ENCODE measurements around the gene NFAT5.

NFAT5 gene

GRCh38 chr16:69741519-69741918 is 175.8 kb downstream of the NFAT5 start:
- no peak for DNase-seq (ENCODE audit: low read depth in 2 of 2)

GRCh38 chr16:69741951-69742904 is 176.5 kb downstream of the NFAT5 start:
- no peak for DNase-seq (ENCODE audit: low read depth in 2 of 2)

GRCh38 chr16:69744363-69745231 is 178.8 kb downstream of the NFAT5 start:
- DNase-seq (ENCODE audit: low read depth in 2 of 2), result no peak

GRCh38 chr16:69745232-69745612 is 179.5 kb downstream of the NFAT5 start:
- DNase-seq (ENCODE audit: low read depth in 2 of 2), result no peak

- no peak for DNase-seq (ENCODE audit: low read depth in 2 of 2)
Measured at GRCh38 chr16:69745959-69746358, 180.2 kb downstream of the NFAT5 start.

- DNase-seq (ENCODE audit: low read depth in 2 of 2), result no peak
Measured at GRCh38 chr16:69747115-69747514, 181.3 kb downstream of the NFAT5 start.

- no peak for DNase-seq (ENCODE audit: low read depth in 2 of 2)
Measured at GRCh38 chr16:69748694-69749345, 183.1 kb downstream of the NFAT5 start.

- DNase-seq (ENCODE audit: low read depth in 2 of 2), result no peak
Measured at GRCh38 chr16:69754143-69754468, 188.3 kb downstream of the NFAT5 start.
